HEK293 (cell line): ENCODE data around the gene TRUB1.

ENCODE experiments used
- CTCF ChIA-PET: fragments of 350-600 bp; formaldehyde crosslinking; extraction: SDS; loops from one replicate; lab custom pipeline; 2021; ENCODE audit warnings: antibody characterized with exemption; lab: Yijun Ruan, JAX
- POLR2A ChIA-PET: fragments of 300-600 bp; formaldehyde crosslinking; extraction: SDS; loops from one replicate; lab custom pipeline; 2020; ENCODE audit warnings: antibody characterized with exemption, inconsistent platforms; lab: Yijun Ruan, JAX
- H3K27ac ChIP-seq: fragments of 200-500 bp; sonication (Bioruptor generic); 2 replicates; pipeline ENCODE4 v1.5.1; 2014; ENCODE audit warnings: low read depth, low read length, control low read depth, inconsistent platforms; ENCODE audit errors: extremely low read depth
- H3K36me3 ChIP-seq, 2 experiments: fragments of 200-500 bp in 1 of 2; sonication (Bioruptor generic) in 1 of 2; 1 replicate in 1 of 2; 2 replicates in 1 of 2; pipeline ENCODE4 v1.5.1; 2014 to 2017; ENCODE audit warnings: inconsistent platforms in 2 of 2, low read length in 2 of 2; ENCODE audit not compliant: control insufficient read depth in 2 of 2, insufficient read depth in 1 of 2
- H3K4me1 ChIP-seq: fragments of 200-500 bp; sonication (Bioruptor generic); 2 replicates; pipeline ENCODE4 v1.5.1; 2014; ENCODE audit warnings: mild to moderate bottlenecking, low read length, inconsistent platforms; ENCODE audit not compliant: control insufficient read depth, insufficient read depth
- H3K4me3 ChIP-seq: 2 replicates; pipeline ENCODE4 v1.5.1; 2011; ENCODE audit warnings: low read depth, mild to moderate bottlenecking, control low read depth, low read length, moderate library complexity
- H3K9me3 ChIP-seq: fragments of 200-500 bp; sonication (Bioruptor generic); 2 replicates; pipeline ENCODE4 v1.5.1; 2014; ENCODE audit warnings: low read depth, low read length, inconsistent platforms; ENCODE audit not compliant: control insufficient read depth, insufficient read depth
- EGR2 ChIP-seq: fragments of 450-650 bp; formaldehyde crosslinking; IDR thresholded peaks from 2 replicates; pipeline ENCODE4 v1.5.1; 2016; ENCODE audit warnings: low read depth, missing biosample characterization, missing genetic modification characterization
- GFI1B ChIP-seq: fragments of 450-650 bp; formaldehyde crosslinking; IDR thresholded peaks from 2 replicates; pipeline ENCODE4 v1.5.1; 2016; ENCODE audit warnings: missing biosample characterization, missing genetic modification characterization
- KLF9 ChIP-seq: fragments of 450-650 bp; formaldehyde crosslinking; IDR thresholded peaks from 2 replicates; pipeline ENCODE4 v1.5.1; 2016; ENCODE audit warnings: missing biosample characterization, missing genetic modification characterization, low read depth
- MZF1 ChIP-seq: fragments of 450-650 bp; formaldehyde crosslinking; IDR thresholded peaks from 2 replicates; pipeline ENCODE4 v1.5.1; 2017; ENCODE audit warnings: missing biosample characterization, missing genetic modification characterization, borderline replicate concordance
- PRDM1 ChIP-seq: fragments of 450-650 bp; formaldehyde crosslinking; IDR thresholded peaks from 2 replicates; pipeline ENCODE4; 2016; ENCODE audit warnings: missing biosample characterization, missing genetic modification characterization
- TRIM28 ChIP-seq: IDR thresholded peaks from 2 replicates; pipeline ENCODE4 v1.6.1; 2011; ENCODE audit warnings: low read length, control low read depth, borderline replicate concordance
- ZBTB17 ChIP-seq: fragments of 450-650 bp; formaldehyde crosslinking; IDR thresholded peaks from 2 replicates; pipeline ENCODE4 v1.5.1; 2016; ENCODE audit warnings: missing biosample characterization, missing genetic modification characterization
- ZFP37 ChIP-seq: fragments of 450-650 bp; formaldehyde crosslinking; IDR thresholded peaks from 2 replicates; pipeline ENCODE4 v1.5.1; 2016; ENCODE audit warnings: missing biosample characterization, missing genetic modification characterization
- ZNF112 ChIP-seq: fragments of 450-650 bp; formaldehyde crosslinking; IDR thresholded peaks from 2 replicates; pipeline ENCODE4 v1.5.0; 2017; ENCODE audit warnings: missing biosample characterization, missing genetic modification characterization
- ZNF341 ChIP-seq: fragments of 450-650 bp; formaldehyde crosslinking; IDR thresholded peaks from 2 replicates; pipeline ENCODE4; 2016; ENCODE audit warnings: low read depth, missing biosample characterization, missing genetic modification characterization
- ZNF366 ChIP-seq: fragments of 450-650 bp; formaldehyde crosslinking; conservative IDR thresholded peaks from 2 replicates; pipeline ENCODE4 v1.5.1; 2016; ENCODE audit warnings: missing biosample characterization, missing genetic modification characterization
- ZNF404 ChIP-seq: fragments of 450-650 bp; formaldehyde crosslinking; IDR thresholded peaks from 2 replicates; pipeline ENCODE4 v1.5.1; 2017; ENCODE audit warnings: missing biosample characterization, missing genetic modification characterization
- ZNF544 ChIP-seq: fragments of 450-650 bp; formaldehyde crosslinking; IDR thresholded peaks from 2 replicates; pipeline ENCODE4 v1.5.0; 2017; ENCODE audit warnings: missing biosample characterization, missing genetic modification characterization
- ZNF558 ChIP-seq: fragments of 450-650 bp; formaldehyde crosslinking; IDR thresholded peaks from 2 replicates; pipeline ENCODE4 v1.5.1; 2016; ENCODE audit warnings: missing biosample characterization, missing genetic modification characterization
- ZNF600 ChIP-seq: fragments of 450-650 bp; formaldehyde crosslinking; IDR thresholded peaks from 2 replicates; pipeline ENCODE4 v1.5.1; 2016; ENCODE audit warnings: missing biosample characterization, missing genetic modification characterization
- ZNF629 ChIP-seq: fragments of 450-650 bp; formaldehyde crosslinking; IDR thresholded peaks from 2 replicates; pipeline ENCODE4 v1.5.1; 2017; ENCODE audit warnings: missing biosample characterization, missing genetic modification characterization
- ZNF654 ChIP-seq: fragments of 450-650 bp; formaldehyde crosslinking; IDR thresholded peaks from 2 replicates; pipeline ENCODE4 v1.5.1; 2016; ENCODE audit warnings: low read depth, missing biosample characterization, missing genetic modification characterization
- TF ChIP-seq, protein P1 (sequence below): fragments of 450-650 bp; formaldehyde crosslinking; IDR thresholded peaks from 2 replicates; pipeline ENCODE4 v1.5.1; 2016; ENCODE audit warnings: missing biosample characterization, missing genetic modification characterization
- TF ChIP-seq, protein P2 (sequence below): fragments of 450-650 bp; formaldehyde crosslinking; IDR thresholded peaks from 2 replicates; pipeline ENCODE4 v1.5.1; 2017; ENCODE audit warnings: missing biosample characterization, missing genetic modification characterization
- TF ChIP-seq, protein P3 (sequence below): fragments of 450-650 bp; formaldehyde crosslinking; IDR thresholded peaks from 2 replicates; pipeline ENCODE4 v1.5.1; 2016; ENCODE audit warnings: missing biosample characterization, missing genetic modification characterization
- TF ChIP-seq, protein P4 (sequence below): fragments of 450-650 bp; formaldehyde crosslinking; IDR thresholded peaks from 2 replicates; pipeline ENCODE4 v1.5.1; 2016; ENCODE audit warnings: missing biosample characterization, missing genetic modification characterization
- TF ChIP-seq, protein P5 (sequence below): fragments of 450-650 bp; formaldehyde crosslinking; IDR thresholded peaks from 2 replicates; pipeline ENCODE4 v1.5.1; 2016; ENCODE audit warnings: missing biosample characterization, missing genetic modification characterization
- TF ChIP-seq, protein P6 (sequence below): fragments of 450-650 bp; IDR thresholded peaks from 2 replicates; pipeline ENCODE4 v1.5.1; 2018; ENCODE audit warnings: missing biosample characterization, mild to moderate bottlenecking, missing genetic modification characterization

TRUB1 gene

DNA sequence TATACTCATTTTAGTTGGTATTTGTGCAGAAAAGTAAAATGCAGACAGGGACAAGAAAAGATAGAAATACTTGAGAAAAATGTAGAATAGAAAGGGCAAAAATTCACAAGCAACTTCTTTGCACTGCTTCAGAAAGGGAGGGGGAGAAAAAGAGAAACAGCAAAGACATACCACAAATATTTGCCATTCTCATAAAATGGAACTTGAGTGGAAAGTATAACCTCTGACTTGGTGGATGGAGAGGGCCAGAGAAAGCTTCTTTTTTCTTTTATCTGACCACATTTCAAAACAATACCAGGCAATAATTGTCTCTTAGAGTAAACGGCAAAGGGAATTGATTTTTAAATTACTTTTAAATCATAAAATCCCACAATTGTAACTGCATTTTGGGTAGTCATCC lies 35.8 kb upstream of the TRUB1 start:
- H3K27ac ChIP-seq, result no peak overlapping the region
- ChIA-PET CTCF (no interaction called here), POLR2A (no interaction called here)
- no peak overlapping the region for H3K4me3 ChIP-seq
- H3K4me1 ChIP-seq, result peaks cover 6% of the 10 kb centered on the region; the same call in 1 of the 2 replicates
- H3K36me3 ChIP-seq, result no peaks in the 10 kb centered on the region
- H3K9me3 ChIP-seq, result no peaks in the 10 kb centered on the region
- TF ChIP-seq ZNF629 (tag by site-specific recombination) (no peak), ZNF544 (no peak), PRDM1 (tag by site-specific recombination) (peak; percentile 63), ZNF341 (tag by site-specific recombination) (peak; percentile 55), ZFP37 (tag by site-specific recombination) (no peak), ZNF112 (tag by site-specific recombination) (no peak), ZNF654 (no peak), KLF9 (tag by site-specific recombination) (no peak)
- TF ChIP-seq, protein P1, sequence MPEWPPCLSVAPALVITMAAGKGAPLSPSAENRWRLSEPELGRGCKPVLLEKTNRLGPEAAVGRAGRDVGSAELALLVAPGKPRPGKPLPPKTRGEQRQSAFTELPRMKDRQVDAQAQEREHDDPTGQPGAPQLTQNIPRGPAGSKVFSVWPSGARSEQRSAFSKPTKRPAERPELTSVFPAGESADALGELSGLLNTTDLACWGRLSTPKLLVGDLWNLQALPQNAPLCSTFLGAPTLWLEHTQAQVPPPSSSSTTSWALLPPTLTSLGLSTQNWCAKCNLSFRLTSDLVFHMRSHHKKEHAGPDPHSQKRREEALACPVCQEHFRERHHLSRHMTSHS (tag by site-specific recombination), result no peak

DNA sequence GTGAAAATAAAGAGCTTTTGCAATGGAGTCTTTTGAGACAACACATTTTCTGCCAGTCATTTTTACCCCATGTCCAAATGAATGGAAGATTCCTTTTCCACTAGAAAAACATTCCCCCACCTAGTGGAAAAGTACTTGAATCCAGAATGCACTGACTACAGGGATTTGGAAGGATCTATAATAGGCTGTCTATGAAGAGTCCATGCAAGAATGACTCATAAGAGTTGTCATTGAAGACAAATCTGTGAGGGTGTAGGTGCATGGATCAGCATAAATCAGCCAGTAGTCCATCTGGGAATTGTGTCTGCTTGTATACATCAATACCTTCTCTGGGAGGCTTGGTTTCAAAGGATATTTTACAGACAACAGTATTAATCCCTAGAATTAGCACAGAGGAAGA lies 32.5 kb upstream of the TRUB1 start:
- Histone ChIP-seq H3K4me1 (peaks cover 6% of the 10 kb centered on the region; the same call in 1 of the 2 replicates), H3K27ac (no peak overlapping the region), H3K36me3 (no peaks in the 10 kb centered on the region)
- TF ChIP-seq ZNF366 (tag by site-specific recombination), result 0 out of 2 replicates have a peak, but pooled peaks have one; percentile 8
- TF ChIP-seq, protein P2, sequence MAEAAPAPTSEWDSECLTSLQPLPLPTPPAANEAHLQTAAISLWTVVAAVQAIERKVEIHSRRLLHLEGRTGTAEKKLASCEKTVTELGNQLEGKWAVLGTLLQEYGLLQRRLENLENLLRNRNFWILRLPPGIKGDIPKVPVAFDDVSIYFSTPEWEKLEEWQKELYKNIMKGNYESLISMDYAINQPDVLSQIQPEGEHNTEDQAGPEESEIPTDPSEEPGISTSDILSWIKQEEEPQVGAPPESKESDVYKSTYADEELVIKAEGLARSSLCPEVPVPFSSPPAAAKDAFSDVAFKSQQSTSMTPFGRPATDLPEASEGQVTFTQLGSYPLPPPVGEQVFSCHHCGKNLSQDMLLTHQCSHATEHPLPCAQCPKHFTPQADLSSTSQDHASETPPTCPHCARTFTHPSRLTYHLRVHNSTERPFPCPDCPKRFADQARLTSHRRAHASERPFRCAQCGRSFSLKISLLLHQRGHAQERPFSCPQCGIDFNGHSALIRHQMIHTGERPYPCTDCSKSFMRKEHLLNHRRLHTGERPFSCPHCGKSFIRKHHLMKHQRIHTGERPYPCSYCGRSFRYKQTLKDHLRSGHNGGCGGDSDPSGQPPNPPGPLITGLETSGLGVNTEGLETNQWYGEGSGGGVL (tag by site-specific recombination), result peak; percentile 29; the same call in 1 of the 2 replicates
- no peak for TF ChIP-seq EGR2 (tag by site-specific recombination)
- TF ChIP-seq ZNF600, result peak; percentile 34; the same call in 1 of the 2 replicates
- TF ChIP-seq GFI1B (tag by site-specific recombination), result peak; percentile 74; the same call in 1 of the 2 replicates
- peak; percentile 49 for TF ChIP-seq ZBTB17 (tag by site-specific recombination)
- TF ChIP-seq ZNF558 (tag by site-specific recombination), result no peak
- TF ChIP-seq, protein P3, sequence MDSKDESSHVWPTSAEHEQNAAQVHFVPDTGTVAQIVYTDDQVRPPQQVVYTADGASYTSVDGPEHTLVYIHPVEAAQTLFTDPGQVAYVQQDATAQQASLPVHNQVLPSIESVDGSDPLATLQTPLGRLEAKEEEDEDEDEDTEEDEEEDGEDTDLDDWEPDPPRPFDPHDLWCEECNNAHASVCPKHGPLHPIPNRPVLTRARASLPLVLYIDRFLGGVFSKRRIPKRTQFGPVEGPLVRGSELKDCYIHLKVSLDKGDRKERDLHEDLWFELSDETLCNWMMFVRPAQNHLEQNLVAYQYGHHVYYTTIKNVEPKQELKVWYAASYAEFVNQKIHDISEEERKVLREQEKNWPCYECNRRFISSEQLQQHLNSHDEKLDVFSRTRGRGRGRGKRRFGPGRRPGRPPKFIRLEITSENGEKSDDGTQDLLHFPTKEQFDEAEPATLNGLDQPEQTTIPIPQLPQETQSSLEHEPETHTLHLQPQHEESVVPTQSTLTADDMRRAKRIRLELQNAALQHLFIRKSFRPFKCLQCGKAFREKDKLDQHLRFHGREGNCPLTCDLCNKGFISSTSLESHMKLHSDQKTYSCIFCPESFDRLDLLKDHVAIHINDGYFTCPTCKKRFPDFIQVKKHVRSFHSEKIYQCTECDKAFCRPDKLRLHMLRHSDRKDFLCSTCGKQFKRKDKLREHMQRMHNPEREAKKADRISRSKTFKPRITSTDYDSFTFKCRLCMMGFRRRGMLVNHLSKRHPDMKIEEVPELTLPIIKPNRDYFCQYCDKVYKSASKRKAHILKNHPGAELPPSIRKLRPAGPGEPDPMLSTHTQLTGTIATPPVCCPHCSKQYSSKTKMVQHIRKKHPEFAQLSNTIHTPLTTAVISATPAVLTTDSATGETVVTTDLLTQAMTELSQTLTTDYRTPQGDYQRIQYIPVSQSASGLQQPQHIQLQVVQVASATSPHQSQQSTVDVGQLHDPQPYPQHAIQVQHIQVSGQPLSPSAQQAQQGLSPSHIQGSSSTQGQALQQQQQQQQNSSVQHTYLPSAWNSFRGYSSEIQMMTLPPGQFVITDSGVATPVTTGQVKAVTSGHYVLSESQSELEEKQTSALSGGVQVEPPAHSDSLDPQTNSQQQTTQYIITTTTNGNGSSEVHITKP (tag by site-specific recombination), result peak; percentile 97
- TF ChIP-seq, protein P4, sequence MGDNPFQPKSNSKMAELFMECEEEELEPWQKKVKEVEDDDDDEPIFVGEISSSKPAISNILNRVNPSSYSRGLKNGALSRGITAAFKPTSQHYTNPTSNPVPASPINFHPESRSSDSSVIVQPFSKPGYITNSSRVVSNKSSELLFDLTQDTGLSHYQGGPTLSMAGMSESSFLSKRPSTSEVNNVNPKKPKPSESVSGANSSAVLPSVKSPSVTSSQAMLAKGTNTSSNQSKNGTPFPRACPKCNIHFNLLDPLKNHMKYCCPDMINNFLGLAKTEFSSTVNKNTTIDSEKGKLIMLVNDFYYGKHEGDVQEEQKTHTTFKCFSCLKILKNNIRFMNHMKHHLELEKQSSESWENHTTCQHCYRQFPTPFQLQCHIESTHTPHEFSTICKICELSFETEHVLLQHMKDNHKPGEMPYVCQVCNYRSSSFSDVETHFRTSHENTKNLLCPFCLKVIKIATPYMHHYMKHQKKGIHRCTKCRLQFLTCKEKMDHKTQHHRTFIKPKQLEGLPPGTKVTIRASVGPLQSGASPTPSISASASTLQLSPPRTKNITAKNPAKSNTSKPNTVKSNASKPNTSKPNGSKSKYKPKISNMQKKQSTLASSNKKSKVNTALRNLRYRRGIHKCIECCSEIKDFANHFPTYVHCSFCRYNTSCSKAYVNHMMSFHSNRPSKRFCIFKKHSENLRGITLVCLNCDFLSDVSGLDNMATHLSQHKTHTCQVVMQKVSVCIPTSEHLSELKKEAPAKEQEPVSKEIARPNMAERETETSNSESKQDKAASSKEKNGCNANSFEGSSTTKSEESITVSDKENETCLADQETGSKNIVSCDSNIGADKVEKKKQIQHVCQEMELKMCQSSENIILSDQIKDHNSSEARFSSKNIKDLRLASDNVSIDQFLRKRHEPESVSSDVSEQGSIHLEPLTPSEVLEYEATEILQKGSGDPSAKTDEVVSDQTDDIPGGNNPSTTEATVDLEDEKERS (tag by site-specific recombination), result no peak
- peak; percentile 76 for TF ChIP-seq PRDM1 (tag by site-specific recombination)
- no peak for TF ChIP-seq ZNF404 (tag by site-specific recombination)
- TF ChIP-seq, protein P5, sequence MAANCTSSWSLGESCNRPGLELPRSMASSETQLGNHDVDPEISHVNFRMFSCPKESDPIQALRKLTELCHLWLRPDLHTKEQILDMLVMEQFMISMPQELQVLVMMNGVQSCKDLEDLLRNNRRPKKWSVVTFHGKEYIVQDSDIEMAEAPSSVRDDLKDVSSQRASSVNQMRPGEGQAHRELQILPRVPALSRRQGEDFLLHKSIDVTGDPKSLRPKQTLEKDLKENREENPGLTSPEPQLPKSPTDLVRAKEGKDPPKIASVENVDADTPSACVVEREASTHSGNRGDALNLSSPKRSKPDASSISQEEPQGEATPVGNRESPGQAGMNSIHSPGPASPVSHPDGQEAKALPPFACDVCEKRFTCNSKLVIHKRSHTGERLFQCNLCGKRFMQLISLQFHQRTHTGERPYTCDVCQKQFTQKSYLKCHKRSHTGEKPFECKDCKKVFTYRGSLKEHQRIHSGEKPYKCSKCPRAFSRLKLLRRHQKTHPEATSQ (tag by site-specific recombination), result no peak
- peak; percentile 56; the same call in 1 of the 2 replicates for TF ChIP-seq TRIM28
- TF ChIP-seq, protein P6, sequence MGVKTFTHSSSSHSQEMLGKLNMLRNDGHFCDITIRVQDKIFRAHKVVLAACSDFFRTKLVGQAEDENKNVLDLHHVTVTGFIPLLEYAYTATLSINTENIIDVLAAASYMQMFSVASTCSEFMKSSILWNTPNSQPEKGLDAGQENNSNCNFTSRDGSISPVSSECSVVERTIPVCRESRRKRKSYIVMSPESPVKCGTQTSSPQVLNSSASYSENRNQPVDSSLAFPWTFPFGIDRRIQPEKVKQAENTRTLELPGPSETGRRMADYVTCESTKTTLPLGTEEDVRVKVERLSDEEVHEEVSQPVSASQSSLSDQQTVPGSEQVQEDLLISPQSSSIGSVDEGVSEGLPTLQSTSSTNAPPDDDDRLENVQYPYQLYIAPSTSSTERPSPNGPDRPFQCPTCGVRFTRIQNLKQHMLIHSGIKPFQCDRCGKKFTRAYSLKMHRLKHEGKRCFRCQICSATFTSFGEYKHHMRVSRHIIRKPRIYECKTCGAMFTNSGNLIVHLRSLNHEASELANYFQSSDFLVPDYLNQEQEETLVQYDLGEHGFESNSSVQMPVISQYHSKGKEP (tag by site-specific recombination), result peak; percentile 50; the same call in 1 of the 2 replicates
- TF ChIP-seq MZF1, result 0 out of 2 replicates have a peak, but pooled peaks have one; percentile 42
- TF ChIP-seq, all 188 proteins: peak for 10
- H3K9me3 ChIP-seq, result no peaks in the 10 kb centered on the region
- H3K4me3 ChIP-seq, result no peak overlapping the region
- ChIA-PET CTCF (no interaction called here), POLR2A (no interaction called here)
